Measurements from ENCODE around the gene PWP1.

Gene PWP1

GRCh38 chr12:107736914-107737313 is 51.3 kb downstream of the PWP1 start:
- peak; percentile 5 to 25 (median 14) for DNase-seq

GRCh38 chr12:107748472-107748871 is 62.9 kb downstream of the PWP1 start:
- peak in 2 of 4 experiments; percentile 14 to 26 for DNase-seq

- no peak for DNase-seq
These were observed 63.5 kb downstream of the PWP1 start for GRCh38 chr12:107749083-107749482.

- peak; percentile 66 to 85 (median 74) for DNase-seq
These were observed 73.8 kb downstream of the PWP1 start for GRCh38 chr12:107759410-107759809.

DNA sequence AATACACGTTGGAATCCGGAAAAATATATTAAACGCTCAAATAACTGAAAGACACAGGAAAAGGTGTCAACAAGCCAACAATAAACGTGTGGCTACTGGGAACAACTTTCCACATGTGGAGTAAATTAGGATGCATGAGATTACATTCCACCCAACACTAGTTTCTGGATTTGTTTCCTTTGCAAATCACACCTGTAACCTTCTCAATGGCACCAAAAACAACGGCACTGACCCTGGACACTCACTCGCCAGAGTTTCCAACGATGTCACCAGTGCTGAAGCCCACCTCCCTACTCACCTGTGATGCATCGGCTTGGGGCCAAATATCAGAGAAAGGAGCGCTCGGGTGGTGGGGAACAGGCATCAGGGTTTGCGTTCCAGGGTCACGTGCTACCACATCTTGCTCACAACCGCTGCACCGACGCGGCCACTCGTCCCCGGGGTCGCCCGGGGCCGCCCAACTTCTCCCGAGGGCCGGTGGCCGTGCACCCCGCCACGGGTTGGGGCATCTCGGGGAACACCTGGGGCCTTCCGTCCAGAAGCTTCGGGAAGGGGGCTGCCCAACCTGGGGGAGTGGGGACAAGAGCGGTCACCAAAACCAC is 74.7 kb downstream of the PWP1 start:
- DNase-seq = peak in 3 of 4 experiments; percentile 47 to 59 (median 52)

- DNase-seq = peak; percentile 98 to 100 (median 99)
These were observed 75.4 kb downstream of the PWP1 start, which contains the start of gene PRDM4 for GRCh38 chr12:107760809-107761501. Gene PRDM4 (minus strand): TSS chr12:107761137. CDS start chr12:107760515, 622 bp downstream.

GRCh38 chr12:107761502-107761904 is 75.9 kb downstream of the PWP1 start:
- DNase-seq = peak in 3 of 4 experiments; percentile 11 to 35 (median 31)

Data from suppressor macrophage (primary cell).